ENCODE data around the gene TOP2A.

The TOP2A gene

GRCh38 chr17:40352237-40352778, 65.4 kb downstream of the TOP2A start:
- Histone ChIP-seq H2AFZ (ENCODE audit: low read depth, low read length) (no peak overlapping the region), H3K9ac (ENCODE audit: low read depth, low read length) (no peak overlapping the region), H3K4me1 (ENCODE audit: insufficient read depth, low read length) (no peaks in the 10 kb centered on the region), H3K27ac (ENCODE audit: low read length) (no peak overlapping the region), H3K9me3 (ENCODE audit: insufficient read depth, low read length, severe bottlenecking) (no peaks in the 10 kb centered on the region), H4K20me1 (ENCODE audit: insufficient read depth, low read length) (no peaks in the 10 kb centered on the region), H3K4me2 (ENCODE audit: insufficient read depth, low read length) (no peak overlapping the region), H3K36me3 (ENCODE audit: insufficient read depth, low read length) (peaks cover 11% of the 10 kb centered on the region), H3K4me3 (ENCODE audit: low read depth in 1 of 2, low read length in 2 of 2) (no peak overlapping the region), H3K27me3 (ENCODE audit: insufficient read depth, low read length, poor library complexity) (no peaks in the 10 kb centered on the region), H3K79me2 (ENCODE audit: insufficient read depth, low read length) (no peaks in the 10 kb centered on the region)
- no peak for DNase-seq
- TF ChIP-seq EZH2 (IDR thresholded peaks at IDR 0.05; ENCODE audit: borderline replicate concordance, low read depth, low read length, severe bottlenecking) (no peak), CTCF (IDR thresholded peaks at IDR 0.05; ENCODE audit: borderline replicate concordance, extremely low read depth, low read length, poor library complexity, severe bottlenecking) (no peak)
- ATAC-seq (ENCODE audit: insufficient read depth, low read depth), result no peak

- no peaks in the 10 kb centered on the region for H3K79me2 ChIP-seq (ENCODE audit: insufficient read depth, low read length)
- no peak overlapping the region for H3K4me2 ChIP-seq (ENCODE audit: insufficient read depth, low read length)
- H3K9me3 ChIP-seq (ENCODE audit: insufficient read depth, low read length, severe bottlenecking), result no peaks in the 10 kb centered on the region
- H3K27ac ChIP-seq (ENCODE audit: low read length), result no peak overlapping the region
- H2AFZ ChIP-seq (ENCODE audit: low read depth, low read length), result no peak overlapping the region
- no peaks in the 10 kb centered on the region for H4K20me1 ChIP-seq (ENCODE audit: insufficient read depth, low read length)
- H3K4me3 ChIP-seq (ENCODE audit: low read depth in 1 of 2, low read length in 2 of 2), result no peak overlapping the region
- DNase-seq (no peak), ATAC-seq (ENCODE audit: insufficient read depth, low read depth) (no peak)
- no peak for TF ChIP-seq CTCF (IDR thresholded peaks at IDR 0.05; ENCODE audit: borderline replicate concordance, extremely low read depth, low read length, poor library complexity, severe bottlenecking)
- H3K4me1 ChIP-seq (ENCODE audit: insufficient read depth, low read length), result no peaks in the 10 kb centered on the region
- H3K36me3 ChIP-seq (ENCODE audit: insufficient read depth, low read length), result peaks cover 11% of the 10 kb centered on the region
- no peaks in the 10 kb centered on the region for H3K27me3 ChIP-seq (ENCODE audit: insufficient read depth, low read length, poor library complexity)
- H3K9ac ChIP-seq (ENCODE audit: low read depth, low read length), result no peak overlapping the region
Measured at GRCh38 chr17:40351359-40352236, 66.1 kb downstream of the TOP2A start.

GRCh38 chr17:40350689-40351358, 66.9 kb downstream of the TOP2A start:
- no peaks in the 10 kb centered on the region for H3K79me2 ChIP-seq (ENCODE audit: insufficient read depth, low read length)
- H3K9ac ChIP-seq (ENCODE audit: low read depth, low read length), result no peak overlapping the region
- DNase-seq, result no peak
- no peak overlapping the region for H3K4me2 ChIP-seq (ENCODE audit: insufficient read depth, low read length)
- H3K36me3 ChIP-seq (ENCODE audit: insufficient read depth, low read length), result peaks cover 11% of the 10 kb centered on the region
- no peak for TF ChIP-seq CTCF (IDR thresholded peaks at IDR 0.05; ENCODE audit: borderline replicate concordance, extremely low read depth, low read length, poor library complexity, severe bottlenecking)
- no peak for TF ChIP-seq EZH2 (IDR thresholded peaks at IDR 0.05; ENCODE audit: borderline replicate concordance, low read depth, low read length, severe bottlenecking)
- H3K4me1 ChIP-seq (ENCODE audit: insufficient read depth, low read length), result no peaks in the 10 kb centered on the region
- H4K20me1 ChIP-seq (ENCODE audit: insufficient read depth, low read length), result no peaks in the 10 kb centered on the region
- no peaks in the 10 kb centered on the region for H3K27me3 ChIP-seq (ENCODE audit: insufficient read depth, low read length, poor library complexity)
- no peak overlapping the region for H2AFZ ChIP-seq (ENCODE audit: low read depth, low read length)
- ATAC-seq (ENCODE audit: insufficient read depth, low read depth), result no peak
- H3K9me3 ChIP-seq (ENCODE audit: insufficient read depth, low read length, severe bottlenecking), result no peaks in the 10 kb centered on the region
- H3K4me3 ChIP-seq (ENCODE audit: low read depth in 1 of 2, low read length in 2 of 2), result no peak overlapping the region
- no peak overlapping the region for H3K27ac ChIP-seq (ENCODE audit: low read length)

Measured in DND-41 (cell line).